Ishikawa (cell line): ENCODE measurements around the gene MRFAP1.

Source experiments
- CEBPB ChIP-seq: IDR thresholded peaks from 2 replicates; pipeline ENCODE4 v1.6.1; 2012
- CREB1 ChIP-seq: IDR thresholded peaks from 2 replicates; pipeline ENCODE4 v1.6.1; 2012; ENCODE audit warnings: low read depth
- EGR1 ChIP-seq: IDR thresholded peaks from 2 replicates; pipeline ENCODE4 v1.6.1; 2012
- EP300 ChIP-seq: IDR thresholded peaks from 2 replicates; pipeline ENCODE4 v1.6.1; 2012; ENCODE audit warnings: borderline replicate concordance
- FOXM1 ChIP-seq: IDR thresholded peaks from 2 replicates; pipeline ENCODE4 v1.6.1; 2012; ENCODE audit warnings: low read depth, borderline replicate concordance
- MAX ChIP-seq: IDR thresholded peaks from 2 replicates; pipeline ENCODE4 v1.6.1; 2012
- NFIC ChIP-seq: IDR thresholded peaks from 2 replicates; pipeline ENCODE4 v1.6.1; 2012
- RAD21 ChIP-seq: IDR thresholded peaks from 2 replicates; pipeline ENCODE4 v1.6.1; 2012; ENCODE audit warnings: low read depth
- REST ChIP-seq: IDR thresholded peaks from 2 replicates; pipeline ENCODE4 v1.6.1; 2012; ENCODE audit warnings: low read depth, mild to moderate bottlenecking
- TAF1 ChIP-seq: IDR thresholded peaks from 2 replicates; pipeline ENCODE4 v1.6.1; 2012; ENCODE audit warnings: low read depth, mild to moderate bottlenecking
- TCF12 ChIP-seq: IDR thresholded peaks from 2 replicates; pipeline ENCODE4 v1.6.1; 2012; ENCODE audit warnings: low read depth
- TEAD4 ChIP-seq: IDR thresholded peaks from 2 replicates; pipeline ENCODE4 v1.6.1; 2012
- YY1 ChIP-seq: IDR thresholded peaks from 2 replicates; pipeline ENCODE4 v1.6.1; 2012; ENCODE audit warnings: low read depth
- ZBTB7A ChIP-seq: IDR thresholded peaks from 2 replicates; pipeline ENCODE4 v1.6.1; 2012; ENCODE audit warnings: low read depth

GRCh38 chr4:6641971-6642320 is 1.5 kb downstream of the MRFAP1 start:
- TF ChIP-seq FOXM1 (no peak), TAF1 (no peak), CEBPB (no peak), YY1 (no peak), TEAD4 (no peak), EGR1 (no peak), MAX (no peak), RAD21 (no peak), TCF12 (no peak), ZBTB7A (no peak), CREB1 (no peak), EP300 (no peak), REST (no peak), NFIC (no peak)
